ENCODE data around the gene GLOD5.

Gene GLOD5

GRCh38 chrX:48761674-48762471, at the start of gene GLOD5:
Gene GLOD5, plus strand, starts transcription at chrX:48761747. Its CDS starts 44 bp downstream, at chrX:48761791.
- no peak for DNase-seq (ENCODE audit: low spot score)

GRCh38 chrX:48711929-48712505, 49.5 kb upstream of the GLOD5 start:
- no peak for DNase-seq (ENCODE audit: low spot score)

DNA sequence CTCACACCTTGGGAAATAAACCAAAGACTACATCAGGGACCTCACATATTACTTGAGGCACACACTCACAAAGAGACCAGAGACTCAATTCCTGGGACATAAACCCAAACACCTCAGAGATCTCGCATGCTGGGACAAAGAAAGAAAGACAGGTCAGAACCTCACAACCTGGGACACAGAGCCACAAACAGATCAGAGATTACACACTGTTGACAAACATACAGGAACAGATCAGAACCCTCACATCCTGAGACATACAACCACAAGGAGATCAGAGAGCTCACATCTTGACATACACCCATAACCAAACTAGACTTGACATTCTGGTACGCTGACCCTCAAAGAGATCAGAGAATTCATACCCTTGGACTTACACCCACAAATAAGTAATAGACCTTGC, 47.7 kb upstream of the GLOD5 start:
- no peak for DNase-seq (ENCODE audit: low spot score)

DNA sequence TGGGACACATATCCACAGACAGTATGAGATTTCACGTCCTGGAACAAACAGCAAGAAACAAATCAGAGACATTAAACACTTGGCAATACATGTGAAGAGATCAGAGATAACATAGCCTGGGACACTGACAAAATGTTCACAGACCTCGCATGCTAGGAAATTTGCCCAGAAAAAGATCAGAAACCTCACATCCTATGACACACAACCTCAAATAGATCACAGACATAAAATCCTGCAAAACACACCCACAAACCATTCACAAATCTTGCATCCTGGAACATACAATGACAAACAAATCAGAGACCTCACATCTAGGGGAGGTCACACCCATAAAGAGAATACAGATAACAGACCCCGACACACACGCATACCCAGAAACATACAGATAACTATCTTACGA, 47.0 kb upstream of the GLOD5 start:
- DNase-seq (ENCODE audit: low spot score) = no peak

DNA sequence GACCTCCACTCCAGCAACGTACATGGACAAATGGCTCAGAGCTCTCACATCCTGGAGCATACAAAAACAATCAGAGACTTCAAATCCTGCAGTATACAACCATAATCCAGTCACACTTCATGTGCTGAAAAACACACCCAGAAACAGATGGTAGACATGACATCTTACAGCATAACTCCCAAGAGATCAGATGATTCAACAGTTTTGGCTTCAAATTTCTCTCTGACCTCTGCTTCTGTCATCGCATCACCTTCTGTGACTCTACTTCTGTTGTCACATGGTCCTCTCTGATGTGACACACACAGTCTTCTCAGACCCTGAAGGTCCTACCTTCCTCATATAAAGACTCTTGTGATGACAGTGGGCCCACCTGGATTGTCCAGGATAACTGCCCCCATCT, 46.5 kb upstream of the GLOD5 start:
- no peak for DNase-seq (ENCODE audit: low spot score)

DNA sequence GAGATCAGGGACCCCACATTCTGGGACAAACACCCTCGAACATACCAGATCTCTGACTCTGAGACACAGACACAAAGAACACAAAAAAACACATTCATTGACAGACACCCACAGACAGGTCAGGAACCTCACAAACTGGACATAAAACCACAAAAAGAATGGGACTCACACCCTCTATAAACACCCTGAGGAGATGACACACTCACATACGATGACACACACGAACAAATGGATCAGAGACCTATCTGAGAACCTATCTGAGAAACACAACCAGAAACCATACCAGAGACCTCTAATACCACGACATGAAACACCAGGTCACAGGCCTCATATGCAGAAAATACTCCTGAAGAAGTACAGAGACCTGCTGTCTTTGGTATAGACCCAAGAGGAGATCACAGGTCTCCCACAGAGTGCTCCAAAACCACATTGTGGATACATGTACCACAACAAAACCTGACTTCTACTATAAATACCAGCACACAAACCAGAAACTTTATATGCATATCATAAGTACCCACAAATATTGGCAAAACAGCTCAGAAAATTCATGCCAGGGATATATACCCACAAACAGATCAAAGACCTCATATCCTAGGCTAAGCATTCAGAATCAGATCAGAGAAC, 45.6 kb upstream of the GLOD5 start:
- DNase-seq (ENCODE audit: low spot score) = no peak

- DNase-seq (ENCODE audit: low spot score) = no peak
These were observed 41.6 kb upstream of the GLOD5 start for GRCh38 chrX:48719958-48720357.

- DNase-seq (ENCODE audit: low spot score) = no peak
These were observed 40.8 kb upstream of the GLOD5 start for GRCh38 chrX:48720577-48721250.

GRCh38 chrX:48721916-48722315, 39.6 kb upstream of the GLOD5 start:
- DNase-seq (ENCODE audit: low spot score) = no peak

GRCh38 chrX:48726596-48726995, 35.0 kb upstream of the GLOD5 start:
- DNase-seq (ENCODE audit: low spot score) = no peak

DNA sequence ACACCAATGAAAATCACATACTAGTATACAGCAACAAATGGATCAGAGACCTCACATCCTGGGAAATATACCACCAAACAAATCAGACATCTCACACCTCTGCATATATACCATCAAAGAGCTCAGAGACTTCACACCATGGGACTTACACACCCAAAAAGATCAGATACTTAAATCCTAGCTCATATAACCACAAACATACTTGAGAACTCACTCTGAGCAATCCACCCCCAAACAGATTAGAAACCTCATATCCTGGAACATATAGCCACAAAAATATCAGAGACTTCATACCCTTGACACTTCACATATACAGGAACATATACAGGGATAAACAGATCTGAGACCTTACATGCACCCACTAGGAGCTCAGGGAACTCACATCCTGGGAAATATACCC, 32.9 kb upstream of the GLOD5 start:
- no peak for DNase-seq (ENCODE audit: low spot score)

DNA sequence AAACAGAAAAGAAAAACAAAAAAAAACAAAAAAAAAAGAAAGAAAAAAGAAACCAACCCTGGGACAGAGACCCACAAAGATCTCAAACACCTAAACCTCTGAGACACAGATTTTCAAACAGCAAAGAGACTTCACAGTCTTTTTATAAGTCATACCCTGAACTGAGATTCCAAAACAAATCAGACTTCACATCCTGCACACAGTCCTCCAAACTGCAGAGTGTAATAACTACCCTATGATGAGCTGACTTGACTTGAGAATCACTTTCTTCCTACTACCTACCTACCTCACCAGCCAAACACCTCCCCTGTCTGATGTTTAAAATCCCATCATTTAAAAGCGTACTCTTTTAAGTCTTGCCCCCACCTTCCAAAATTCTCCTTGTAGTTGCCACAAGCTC, 25.2 kb upstream of the GLOD5 start:
- DNase-seq (ENCODE audit: low spot score) = no peak

DNA sequence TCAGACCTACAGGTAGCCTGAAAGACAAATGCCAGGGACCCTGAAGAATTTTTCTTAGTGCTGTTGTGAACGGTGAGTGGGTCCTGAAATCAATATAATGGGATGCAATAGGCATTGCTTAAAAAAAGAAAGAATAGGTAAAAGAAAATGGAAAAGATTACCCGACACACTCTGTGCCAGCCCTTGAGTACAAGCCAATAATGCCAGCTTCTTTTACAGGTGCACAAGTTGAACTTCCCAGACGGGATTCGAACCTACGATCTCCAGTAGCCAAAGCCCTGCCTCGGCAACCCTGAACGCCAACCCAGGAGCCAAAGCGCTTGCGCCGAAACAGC, 24.7 kb upstream of the GLOD5 start:
- no peak for DNase-seq (ENCODE audit: low spot score)

DNA sequence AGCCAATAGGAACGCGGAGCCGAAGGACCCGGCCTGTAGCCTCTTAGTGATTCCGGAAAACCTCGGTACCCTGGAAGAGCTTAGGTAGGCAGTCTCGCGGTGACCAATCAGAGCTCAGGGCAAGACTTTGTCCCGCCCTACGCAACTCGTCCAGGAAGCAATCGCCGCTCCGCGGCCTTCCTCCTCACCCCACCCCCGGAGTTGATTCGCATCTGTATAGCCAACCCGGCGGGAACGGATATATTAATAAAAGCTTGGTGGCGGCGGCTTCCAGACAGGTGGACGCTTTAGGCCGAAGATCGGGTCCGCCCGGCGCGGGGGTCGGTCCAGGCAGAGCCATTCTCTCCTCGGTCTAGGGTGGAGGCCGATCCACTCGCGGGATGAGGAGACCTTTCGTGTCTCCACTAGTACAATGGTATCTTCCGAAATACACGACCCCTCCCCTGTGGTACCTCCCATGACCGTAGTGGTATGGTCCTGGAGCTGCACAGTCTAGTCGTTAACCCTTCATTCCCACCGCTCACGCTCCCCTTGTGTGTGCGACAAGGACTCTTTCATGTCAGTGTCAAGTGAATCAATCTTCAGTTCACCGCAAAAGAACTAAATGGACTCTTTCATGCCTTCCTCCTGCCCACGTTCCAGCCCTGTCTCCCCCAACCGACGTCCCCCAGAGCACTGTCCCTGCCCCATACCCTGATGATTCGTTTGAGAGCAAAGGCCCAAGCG, 24.2 kb upstream of the GLOD5 start:
- peak; percentile 81 for DNase-seq (ENCODE audit: low spot score)

DNA sequence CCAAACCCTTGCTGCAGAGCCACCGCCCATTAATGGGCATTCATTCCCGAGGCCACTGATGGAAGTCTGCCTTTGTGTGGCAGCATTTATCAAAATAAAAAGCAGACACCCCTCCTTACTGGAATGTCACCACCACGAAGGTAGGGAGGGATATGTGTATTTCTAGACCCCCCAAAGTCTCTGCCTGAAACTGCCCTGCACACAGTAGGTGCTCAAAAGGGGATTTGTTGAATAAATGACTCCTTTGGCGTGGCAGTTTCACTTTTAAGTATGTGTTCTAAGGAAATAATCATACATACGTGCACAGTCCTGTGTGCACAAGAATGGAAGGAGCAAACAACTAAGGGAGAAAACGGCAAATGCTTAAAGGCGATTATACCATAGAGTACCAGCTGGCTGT, 23.6 kb upstream of the GLOD5 start:
- DNase-seq (ENCODE audit: low spot score) = no peak

- no peak for DNase-seq (ENCODE audit: low spot score)
These were observed 19.7 kb upstream of the GLOD5 start for GRCh38 chrX:48741834-48742233.

- no peak for DNase-seq (ENCODE audit: low spot score)
These were observed 16.3 kb upstream of the GLOD5 start for GRCh38 chrX:48745222-48745621.

- DNase-seq (ENCODE audit: low spot score) = no peak
These were observed 14.0 kb upstream of the GLOD5 start for GRCh38 chrX:48747415-48748016.

DNA sequence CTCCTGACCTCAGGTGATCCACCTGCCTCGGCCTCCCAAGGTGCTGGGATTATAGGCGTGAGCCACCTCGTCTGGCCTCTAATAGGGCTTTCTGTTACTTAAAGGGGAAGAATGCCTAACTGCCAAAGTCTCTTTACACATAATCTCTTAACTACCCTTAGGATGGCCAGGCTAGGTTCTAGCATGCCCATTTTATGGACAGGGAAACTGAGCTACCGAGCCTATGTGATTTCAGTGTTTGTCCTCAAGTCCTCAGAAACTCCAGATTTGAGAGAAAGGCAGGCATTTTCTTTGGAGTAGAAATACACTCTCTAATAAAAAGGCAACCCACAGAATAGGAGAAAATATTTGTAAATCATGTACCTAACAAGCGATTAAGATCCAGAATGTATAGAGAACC, 12.4 kb upstream of the GLOD5 start:
- DNase-seq (ENCODE audit: low spot score) = no peak

- no peak for DNase-seq (ENCODE audit: low spot score)
These were observed 10.2 kb upstream of the GLOD5 start for GRCh38 chrX:48751343-48751742.

DNA sequence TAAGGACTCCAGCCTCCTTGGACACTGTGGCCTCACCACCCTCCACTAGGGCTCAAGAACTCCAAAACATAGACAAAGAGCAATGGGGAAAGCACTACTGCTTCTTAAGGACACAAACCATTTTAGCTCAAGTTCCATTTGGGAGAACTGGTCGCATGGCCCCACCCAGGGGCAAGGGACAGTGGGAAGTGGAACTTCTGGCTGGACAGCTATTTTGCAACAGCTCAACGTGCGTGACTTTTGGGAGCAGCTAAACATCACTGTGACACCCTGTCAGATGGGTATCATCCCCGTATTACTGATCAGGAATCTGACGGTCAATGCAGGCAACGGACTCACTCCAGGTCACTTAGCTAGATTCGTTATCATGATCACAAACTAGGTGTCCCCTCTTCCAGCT, 9.0 kb upstream of the GLOD5 start:
- DNase-seq (ENCODE audit: low spot score) = no peak

GRCh38 chrX:48753708-48754228, 7.8 kb upstream of the GLOD5 start:
- DNase-seq (ENCODE audit: low spot score) = no peak
